Neuronal stem cell (in vitro differentiated cells): ENCODE measurements around the gene DOCK8.
"Not testable (repeated sequence)": the region's sequence is repeated elsewhere in the genome, so short reads cannot be mapped to it uniquely, and the experiment has no call there.

Experiments used
- DNase-seq: peaks from one replicate; pipeline ENCODE4 v3.0.0-alpha.2; 2013; ENCODE audit warnings: low spot score
- H2AFZ ChIP-seq: one replicate; pipeline ENCODE4 v1.6.1; 2013; ENCODE audit warnings: mild to moderate bottlenecking, low read length, inconsistent platforms
- H2AK5ac ChIP-seq: 2 replicates; pipeline ENCODE4 v1.6.1; 2013; ENCODE audit warnings: low read depth, mild to moderate bottlenecking, inconsistent platforms, low read length, moderate library complexity, mixed read lengths
- H2BK120ac ChIP-seq: 2 replicates; pipeline ENCODE4 v1.6.1; 2013; ENCODE audit warnings: low read depth, mild to moderate bottlenecking, inconsistent platforms, low read length, moderate library complexity, mixed read lengths
- H2BK12ac ChIP-seq: one replicate; pipeline ENCODE4 v1.6.1; 2013; ENCODE audit warnings: low read length, inconsistent platforms
- H2BK15ac ChIP-seq: 2 replicates; pipeline ENCODE4 v1.6.1; 2013; ENCODE audit warnings: mild to moderate bottlenecking, low read length, inconsistent platforms, mixed read lengths
- H2BK5ac ChIP-seq: one replicate; pipeline ENCODE4 v1.6.1; 2013; ENCODE audit warnings: inconsistent platforms, mild to moderate bottlenecking, low read length, moderate library complexity
- H3K14ac ChIP-seq: one replicate; pipeline ENCODE4 v1.6.1; 2013; ENCODE audit warnings: low read length, inconsistent platforms
- H3K18ac ChIP-seq: 2 replicates; pipeline ENCODE4 v1.6.1; 2013; ENCODE audit warnings: low read length, inconsistent platforms
- H3K23ac ChIP-seq: 2 replicates; pipeline ENCODE4 v1.6.1; 2013; ENCODE audit warnings: low read depth, mild to moderate bottlenecking, mixed read lengths, low read length, inconsistent platforms; ENCODE audit not compliant: poor library complexity
- H3K27ac ChIP-seq: replicated peaks from 3 replicates; pipeline ENCODE4 v1.5.1; 2013; ENCODE audit warnings: low read length, inconsistent platforms
- H3K27me3 ChIP-seq, 3 experiments: 2 replicates each; pipeline ENCODE4 v1.6.1; 2013; ENCODE audit warnings: low read length in 3 of 3, mild to moderate bottlenecking in 2 of 3, inconsistent platforms in 1 of 3, low read depth in 1 of 3, mixed read lengths in 1 of 3, moderate library complexity in 1 of 3; ENCODE audit not compliant: control insufficient read depth in 3 of 3, insufficient read depth in 3 of 3
- H3K36me3 ChIP-seq, 2 donors: replicated peaks in 1 of 2; 2 replicates each; pipeline ENCODE4 v1.6.1; 2013; ENCODE audit warnings: low read length in 2 of 2; ENCODE audit not compliant: control insufficient read depth in 2 of 2, insufficient read depth in 2 of 2
- H3K4ac ChIP-seq: 2 replicates; pipeline ENCODE4 v1.6.1; 2013; ENCODE audit warnings: inconsistent platforms, mild to moderate bottlenecking, low read length, moderate library complexity
- H3K4me1 ChIP-seq, 2 donors: 1 replicate in 1 of 2; 2 replicates in 1 of 2; pipeline ENCODE4 v1.6.1; 2013; ENCODE audit warnings: low read length in 2 of 2, low read depth in 1 of 2; ENCODE audit not compliant: control insufficient read depth in 2 of 2, insufficient read depth in 1 of 2
- H3K4me2 ChIP-seq: one replicate; pipeline ENCODE4 v1.6.1; 2013; ENCODE audit warnings: mild to moderate bottlenecking, low read length, inconsistent platforms; ENCODE audit not compliant: insufficient read depth, poor library complexity, severe bottlenecking
- H3K4me3 ChIP-seq, 2 donors: 2 replicates each; pipeline ENCODE4 v1.5.1; 2013; ENCODE audit warnings: low read length in 2 of 2, mild to moderate bottlenecking in 2 of 2, inconsistent platforms in 1 of 2, moderate library complexity in 1 of 2
- H3K79me1 ChIP-seq: one replicate; pipeline ENCODE4 v1.6.1; 2013; ENCODE audit warnings: low read depth, mild to moderate bottlenecking, inconsistent platforms, low read length, moderate library complexity
- H3K9ac ChIP-seq: one replicate; pipeline ENCODE4 v1.6.1; 2013; ENCODE audit warnings: mild to moderate bottlenecking, low read depth, low read length, inconsistent platforms; ENCODE audit not compliant: poor library complexity
- H3K9me3 ChIP-seq, 2 donors: replicated peaks in 1 of 2; 2 replicates each; pipeline versions ENCODE3 to v1.6.1; 2013; ENCODE audit warnings: low read length in 2 of 2, mild to moderate bottlenecking in 2 of 2, inconsistent platforms in 1 of 2, low read depth in 1 of 2, mixed read lengths in 1 of 2, moderate library complexity in 1 of 2; ENCODE audit not compliant: control insufficient read depth in 2 of 2, insufficient read depth in 1 of 2
- H4K8ac ChIP-seq: one replicate; pipeline ENCODE4 v1.6.1; 2013; ENCODE audit warnings: low read depth, mild to moderate bottlenecking, inconsistent platforms, low read length, moderate library complexity
- H4K91ac ChIP-seq: one replicate; pipeline ENCODE4 v1.6.1; 2013; ENCODE audit warnings: low read length, low read depth, mild to moderate bottlenecking, inconsistent platforms; ENCODE audit not compliant: poor library complexity
- WGBS, 2 donors: extraction: QIAGEN DNeasy Blood & Tissue Kit; methylation state at CpG; one replicate each; pipeline ENCODE4 v1.1.7; 2013; ENCODE audit warnings: missing lambda C conversion rate in 2 of 2, mixed read lengths in 1 of 2; ENCODE audit not compliant: insufficient read length in 2 of 2, insufficient replicate concordance in 1 of 2; ENCODE audit errors: extremely low coverage in 2 of 2; 5-methylcytosine and 5-hydroxymethylcytosine counted together

Gene DOCK8

GRCh38 chr9:405341-405740 lies 190.7 kb downstream of the DOCK8 start:
- Histone ChIP-seq H2BK12ac (no peak overlapping the region), H3K27ac (no peak overlapping the region), H2BK5ac (no peak overlapping the region), H3K9me3 (no peaks in the 10 kb centered on the region), H2AFZ (no peak overlapping the region), H3K23ac (no peak overlapping the region), H2AK5ac (no peak overlapping the region), H3K14ac (no peak overlapping the region), H3K18ac (no peak overlapping the region), H3K27me3 (no peaks in the 10 kb centered on the region), H3K4me3 (no peak overlapping the region), H3K9ac (no peak overlapping the region), H4K8ac (no peak overlapping the region), H3K79me1 (no peaks in the 10 kb centered on the region), H4K91ac (no peak overlapping the region), H2BK15ac (no peak overlapping the region), H3K4ac (no peak overlapping the region), H2BK120ac (no peak overlapping the region), H3K4me2 (no peak overlapping the region), H3K4me1 (no peaks in the 10 kb centered on the region), H3K36me3 (no peaks in the 10 kb centered on the region)
- DNase-seq: no peak
- no CpG with 5 or more reads among the region's 1 CpG for WGBS, 2 donors

DNA sequence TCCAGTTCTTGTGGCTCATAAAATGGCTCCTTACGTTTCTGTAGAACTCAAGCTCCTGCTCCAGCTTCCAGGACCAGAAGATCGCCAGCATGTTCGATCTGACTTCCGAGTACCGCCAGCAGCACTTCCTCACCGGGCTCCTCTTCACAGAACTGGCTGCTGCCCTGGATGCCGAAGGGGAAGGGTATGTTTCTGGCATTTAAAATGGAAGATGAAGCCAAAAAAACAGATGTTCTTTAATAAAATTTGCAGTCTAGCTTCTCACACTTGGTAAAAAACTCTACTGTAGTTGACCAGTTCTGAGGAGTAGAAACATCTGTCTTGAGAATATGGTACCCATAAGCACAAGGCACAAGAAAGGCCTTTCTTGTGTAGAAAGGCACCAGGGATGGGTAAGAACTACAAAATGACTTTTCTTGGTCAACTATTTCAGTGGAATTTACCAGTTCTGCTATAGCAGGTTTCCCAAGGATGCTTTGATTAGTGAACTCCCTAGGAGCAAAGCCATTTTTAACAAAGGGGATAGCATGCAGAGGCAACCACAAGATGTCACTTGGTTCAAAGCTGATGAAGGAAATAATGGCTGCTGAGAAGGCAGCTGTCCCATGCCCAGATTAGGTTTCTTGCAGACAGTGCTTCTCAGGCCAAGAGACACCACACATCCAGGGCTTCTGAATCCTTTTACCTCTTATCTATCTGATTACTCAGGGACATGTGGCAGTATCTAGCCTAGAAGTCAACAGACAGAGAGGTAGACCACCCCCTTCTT lies 192.4 kb downstream of the DOCK8 start:
- DNase-seq: no peak
- H2AFZ ChIP-seq: no peak overlapping the region
- no peaks in the 10 kb centered on the region for H3K79me1 ChIP-seq
- no peak overlapping the region for H2BK12ac ChIP-seq
- no peak overlapping the region for H3K23ac ChIP-seq
- no peak overlapping the region for H3K14ac ChIP-seq
- H3K4ac ChIP-seq: no peak overlapping the region
- no peak overlapping the region for H4K8ac ChIP-seq
- no peak overlapping the region for H3K9ac ChIP-seq
- H3K4me1 ChIP-seq: no peaks in the 10 kb centered on the region
- no peaks in the 10 kb centered on the region for H3K36me3 ChIP-seq
- no peak overlapping the region for H3K4me3 ChIP-seq
- H2BK5ac ChIP-seq: no peak overlapping the region
- no peak overlapping the region for H2AK5ac ChIP-seq
- H4K91ac ChIP-seq: no peak overlapping the region
- WGBS, 2 donors: no CpG with 5 or more reads among the region's 7 CpGs
- no peak overlapping the region for H2BK120ac ChIP-seq
- no peak overlapping the region for H3K27ac ChIP-seq
- H3K18ac ChIP-seq: no peak overlapping the region
- no peak overlapping the region for H2BK15ac ChIP-seq
- no peaks in the 10 kb centered on the region for H3K27me3 ChIP-seq
- H3K9me3 ChIP-seq: no peaks in the 10 kb centered on the region
- no peak overlapping the region for H3K4me2 ChIP-seq

DNA sequence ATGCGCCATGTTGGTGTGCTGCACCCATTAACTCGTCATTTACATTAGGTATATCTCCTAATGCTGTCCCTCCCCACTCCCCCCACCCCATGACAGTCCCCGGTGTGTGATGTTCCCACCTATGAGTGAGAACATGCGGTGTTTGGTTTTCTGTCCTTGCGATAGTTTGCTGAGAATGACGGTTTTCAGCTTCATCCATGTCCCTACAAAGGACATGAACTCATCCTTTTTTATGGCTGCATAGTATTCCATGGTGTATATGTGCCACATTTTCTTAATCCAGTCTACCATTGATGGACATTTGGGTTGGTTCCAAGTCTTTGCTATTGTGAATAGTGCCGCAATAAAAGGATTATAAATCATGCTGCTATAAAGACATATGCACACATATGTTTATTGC lies 195.0 kb downstream of the DOCK8 start:
- H3K18ac ChIP-seq, H2BK15ac ChIP-seq, H2AFZ ChIP-seq, DNase-seq, H2BK5ac ChIP-seq, H3K9ac ChIP-seq, H3K4ac ChIP-seq, H3K4me1 ChIP-seq, H3K79me1 ChIP-seq, H3K27me3 ChIP-seq, H3K9me3 ChIP-seq, H2BK12ac ChIP-seq, H3K4me3 ChIP-seq, H4K91ac ChIP-seq, H3K4me2 ChIP-seq, H3K27ac ChIP-seq, H2BK120ac ChIP-seq, H3K36me3 ChIP-seq, H2AK5ac ChIP-seq, H3K14ac ChIP-seq, H4K8ac ChIP-seq, H3K23ac ChIP-seq: not testable (repeated sequence)
- WGBS, 2 donors: no CpG with 5 or more reads among the region's 7 CpGs

DNA sequence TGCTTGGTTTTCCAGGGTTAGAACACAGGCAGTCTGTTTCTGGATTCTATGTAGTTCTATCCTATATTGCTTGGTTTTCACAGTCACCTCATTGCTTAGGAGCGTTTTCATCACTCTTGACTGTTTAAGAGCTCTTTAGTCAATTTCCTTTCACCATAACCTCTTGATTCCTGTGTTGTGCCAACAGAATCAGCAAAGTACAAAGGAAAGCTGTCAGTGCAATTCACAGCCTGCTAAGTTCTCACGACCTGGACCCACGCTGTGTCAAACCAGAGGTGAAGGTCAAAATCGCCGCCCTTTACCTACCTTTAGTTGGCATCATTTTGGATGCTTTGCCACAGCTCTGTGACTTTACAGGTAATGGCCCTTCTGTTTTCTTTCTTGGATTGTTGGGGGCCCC lies 199.9 kb downstream of the DOCK8 start:
- no peak overlapping the region for H2BK5ac ChIP-seq
- no peaks in the 10 kb centered on the region for H3K79me1 ChIP-seq
- H3K4ac ChIP-seq: no peak overlapping the region
- H3K4me1 ChIP-seq: no peaks in the 10 kb centered on the region
- H4K8ac ChIP-seq: no peak overlapping the region
- H4K91ac ChIP-seq: no peak overlapping the region
- H3K23ac ChIP-seq: no peak overlapping the region
- DNase-seq: no peak
- no peak overlapping the region for H3K9ac ChIP-seq
- no peaks in the 10 kb centered on the region for H3K36me3 ChIP-seq
- H3K27ac ChIP-seq: no peak overlapping the region
- H2AK5ac ChIP-seq: no peak overlapping the region
- H3K18ac ChIP-seq: no peak overlapping the region
- H2BK15ac ChIP-seq: no peak overlapping the region
- no peak overlapping the region for H2BK12ac ChIP-seq
- no peak overlapping the region for H3K4me2 ChIP-seq
- no CpG with 5 or more reads among the region's 5 CpGs for WGBS, 2 donors
- H2BK120ac ChIP-seq: no peak overlapping the region
- H2AFZ ChIP-seq: no peak overlapping the region
- no peaks in the 10 kb centered on the region for H3K9me3 ChIP-seq
- H3K14ac ChIP-seq: no peak overlapping the region
- H3K4me3 ChIP-seq: no peak overlapping the region
- H3K27me3 ChIP-seq: peaks cover 0 to 14% (median 0%) of the 10 kb centered on the region in 3 experiments
